Suprapubic skin (tissue), 4 donors: ENCODE results near the gene ENPP7. TPM values are rescaled to one million over a fixed set of nuclear protein-coding genes. Genes with fewer than 3 reads are reported as not detected.

ENCODE experiments used
- DNase-seq, 2 donors: peaks; one replicate each; pipeline ENCODE4 v3.0.0-alpha.2; 2019; ENCODE audit warnings: low spot score in 2 of 2
- H3K27ac ChIP-seq: fragments of 200-600 bp; sonication (generic); one replicate; pipeline ENCODE4 v1.5.1; 2019
- H3K27me3 ChIP-seq: fragments of 200-600 bp; sonication (generic); one replicate; pipeline ENCODE4 v1.5.1; 2019
- H3K36me3 ChIP-seq: fragments of 200-600 bp; sonication (generic); one replicate; pipeline ENCODE4 v1.5.1; 2019
- H3K4me1 ChIP-seq: fragments of 200-600 bp; sonication (generic); one replicate; pipeline ENCODE4 v1.5.1; 2019
- H3K4me3 ChIP-seq: fragments of 200-600 bp; sonication (generic); one replicate; pipeline ENCODE4 v1.5.1; 2019; ENCODE audit warnings: mild to moderate bottlenecking
- H3K9me3 ChIP-seq: fragments of 200-600 bp; sonication (generic); one replicate; pipeline ENCODE4 v1.5.1; 2019
- EP300 ChIP-seq: sonication (generic); formaldehyde crosslinking; IDR thresholded peaks from one replicate; pipeline ENCODE4 v1.6.1; 2017; ENCODE audit warnings: antibody characterized with exemption
- POLR2A ChIP-seq, 2 donors: fragments of 450-650 bp; IDR thresholded peaks; one replicate each; pipeline ENCODE4 v1.6.1; 2017; ENCODE audit warnings: antibody characterized with exemption in 2 of 2, mild to moderate bottlenecking in 2 of 2, moderate library complexity in 2 of 2
- POLR2AphosphoS5 ChIP-seq, 3 donors: sonication (generic); formaldehyde crosslinking; IDR thresholded peaks; one replicate each; pipeline ENCODE4 v1.6.1; 2017; ENCODE audit warnings: antibody characterized with exemption in 3 of 3
- WGBS: methylation state at CpG from one replicate; pipeline ENCODE4 v1.1.5; 2018; 5-methylcytosine and 5-hydroxymethylcytosine counted together
- total RNA-seq, 4 donors: library from RNA; depleted of rRNA; stranded (reverse); fragments of >200 nt; gene quantifications; one replicate each; pipeline ENCODE4 v1.1.0, GENCODE V29; 2016
- TF ChIP-seq, protein P1 (sequence below), 2 donors: fragments of 200-600 bp in 1 of 2; fragments of 450-650 bp in 1 of 2; sonication (generic) in 1 of 2; IDR thresholded peaks; one replicate each; pipeline ENCODE4 v1.5.1; 2016 to 2019; ENCODE audit warnings: antibody characterized with exemption in 2 of 2, mild to moderate bottlenecking in 1 of 2, moderate library complexity in 1 of 2

ENPP7 gene, protein sequence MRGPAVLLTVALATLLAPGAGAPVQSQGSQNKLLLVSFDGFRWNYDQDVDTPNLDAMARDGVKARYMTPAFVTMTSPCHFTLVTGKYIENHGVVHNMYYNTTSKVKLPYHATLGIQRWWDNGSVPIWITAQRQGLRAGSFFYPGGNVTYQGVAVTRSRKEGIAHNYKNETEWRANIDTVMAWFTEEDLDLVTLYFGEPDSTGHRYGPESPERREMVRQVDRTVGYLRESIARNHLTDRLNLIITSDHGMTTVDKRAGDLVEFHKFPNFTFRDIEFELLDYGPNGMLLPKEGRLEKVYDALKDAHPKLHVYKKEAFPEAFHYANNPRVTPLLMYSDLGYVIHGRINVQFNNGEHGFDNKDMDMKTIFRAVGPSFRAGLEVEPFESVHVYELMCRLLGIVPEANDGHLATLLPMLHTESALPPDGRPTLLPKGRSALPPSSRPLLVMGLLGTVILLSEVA
- total RNA-seq, result not detected

DNA sequence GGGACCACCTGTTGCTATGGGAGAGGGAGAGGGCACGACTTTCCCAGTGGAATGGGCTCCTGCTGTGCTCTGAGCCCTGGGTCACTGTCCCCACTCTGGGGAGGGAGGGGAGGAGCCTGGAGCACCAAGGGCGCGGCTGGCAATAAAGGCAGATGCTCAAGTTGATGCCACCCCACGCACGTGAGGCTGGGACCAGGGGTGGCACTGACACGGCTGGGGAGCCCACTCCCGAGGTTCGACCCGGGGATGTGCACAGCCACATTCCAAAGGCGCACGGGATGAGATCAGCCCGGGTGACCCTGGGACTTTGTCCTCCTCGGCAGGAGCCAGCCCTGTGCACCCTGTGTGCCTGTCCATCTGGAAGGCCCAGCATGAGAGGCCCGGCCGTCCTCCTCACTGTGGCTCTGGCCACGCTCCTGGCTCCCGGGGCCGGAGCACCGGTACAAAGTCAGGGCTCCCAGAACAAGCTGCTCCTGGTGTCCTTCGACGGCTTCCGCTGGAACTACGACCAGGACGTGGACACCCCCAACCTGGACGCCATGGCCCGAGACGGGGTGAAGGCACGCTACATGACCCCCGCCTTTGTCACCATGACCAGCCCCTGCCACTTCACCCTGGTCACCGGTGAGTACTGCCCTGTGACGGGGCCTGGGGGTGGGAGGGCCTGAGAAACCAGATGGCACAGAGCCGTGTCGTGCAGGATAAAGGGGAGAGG, at the start of gene ENPP7:
ENPP7 (plus strand) TSS at position 175 of the 715 bp plus-strand sequence; CDS start at position 372, 197 bp downstream.
- H3K36me3 ChIP-seq, result no peaks in the 10 kb centered on the region
- no peaks in the 10 kb centered on the region for H3K27me3 ChIP-seq
- DNase-seq, result no peak
- H3K4me3 ChIP-seq, result no peak within 1 kb of the TSS
- WGBS, result 90% methylated on average over 14 of the region's 33 CpGs
- H3K4me1 ChIP-seq, result peaks cover 4% of the 10 kb centered on the region
- no peaks in the 10 kb centered on the region for H3K9me3 ChIP-seq
- H3K27ac ChIP-seq, result no peak within 1 kb of the TSS
- TF ChIP-seq, protein P1, sequence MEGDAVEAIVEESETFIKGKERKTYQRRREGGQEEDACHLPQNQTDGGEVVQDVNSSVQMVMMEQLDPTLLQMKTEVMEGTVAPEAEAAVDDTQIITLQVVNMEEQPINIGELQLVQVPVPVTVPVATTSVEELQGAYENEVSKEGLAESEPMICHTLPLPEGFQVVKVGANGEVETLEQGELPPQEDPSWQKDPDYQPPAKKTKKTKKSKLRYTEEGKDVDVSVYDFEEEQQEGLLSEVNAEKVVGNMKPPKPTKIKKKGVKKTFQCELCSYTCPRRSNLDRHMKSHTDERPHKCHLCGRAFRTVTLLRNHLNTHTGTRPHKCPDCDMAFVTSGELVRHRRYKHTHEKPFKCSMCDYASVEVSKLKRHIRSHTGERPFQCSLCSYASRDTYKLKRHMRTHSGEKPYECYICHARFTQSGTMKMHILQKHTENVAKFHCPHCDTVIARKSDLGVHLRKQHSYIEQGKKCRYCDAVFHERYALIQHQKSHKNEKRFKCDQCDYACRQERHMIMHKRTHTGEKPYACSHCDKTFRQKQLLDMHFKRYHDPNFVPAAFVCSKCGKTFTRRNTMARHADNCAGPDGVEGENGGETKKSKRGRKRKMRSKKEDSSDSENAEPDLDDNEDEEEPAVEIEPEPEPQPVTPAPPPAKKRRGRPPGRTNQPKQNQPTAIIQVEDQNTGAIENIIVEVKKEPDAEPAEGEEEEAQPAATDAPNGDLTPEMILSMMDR (IDR thresholded peaks at IDR 0.05), result no peak
- no peak for TF ChIP-seq EP300
- TF ChIP-seq POLR2AphosphoS5 (IDR thresholded peaks at IDR 0.05), result no peak
- TF ChIP-seq POLR2A (IDR thresholded peaks at IDR 0.05), result no peak

DNA sequence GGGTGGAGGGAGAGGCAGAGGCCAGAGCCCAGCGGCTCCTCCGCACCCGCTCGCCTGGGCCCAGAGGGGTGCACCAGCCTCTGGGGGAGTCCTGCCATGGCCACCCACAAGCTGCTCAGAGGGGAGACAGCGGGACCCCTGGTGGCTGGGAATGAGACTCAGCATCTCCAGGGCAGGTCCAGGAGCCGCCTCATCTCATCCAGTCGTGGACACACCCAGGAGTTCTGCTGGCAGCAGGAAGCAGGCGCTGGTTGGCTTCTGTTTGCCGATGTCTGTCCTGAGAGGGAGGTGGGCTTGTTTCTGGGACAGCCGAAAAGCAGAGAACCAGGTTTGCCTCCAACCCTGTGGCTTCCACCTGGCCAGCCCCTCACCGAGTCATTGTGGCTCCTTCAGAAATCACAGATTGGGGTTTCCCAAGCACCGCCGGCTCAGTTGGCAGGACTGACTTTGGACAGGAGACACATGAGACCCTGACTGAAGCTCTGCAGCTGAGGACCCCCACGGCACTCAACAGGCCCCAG, 49.6 kb upstream of the ENPP7 start:
- Histone ChIP-seq H3K27ac (no peak overlapping the region), H3K4me1 (no peaks in the 10 kb centered on the region), H3K27me3 (peaks cover 55% of the 10 kb centered on the region), H3K36me3 (no peaks in the 10 kb centered on the region), H3K4me3 (no peak overlapping the region), H3K9me3 (no peaks in the 10 kb centered on the region)
- 77% methylated on average over 3 of the region's 14 CpGs for whole genome bisulfite sequencing
- TF ChIP-seq, protein P1 (IDR thresholded peaks at IDR 0.05), result no peak
- TF ChIP-seq POLR2A (IDR thresholded peaks at IDR 0.05), result no peak
- no peak for TF ChIP-seq POLR2AphosphoS5 (IDR thresholded peaks at IDR 0.05)
- no peak for TF ChIP-seq EP300
- no peak for DNase-seq

DNA sequence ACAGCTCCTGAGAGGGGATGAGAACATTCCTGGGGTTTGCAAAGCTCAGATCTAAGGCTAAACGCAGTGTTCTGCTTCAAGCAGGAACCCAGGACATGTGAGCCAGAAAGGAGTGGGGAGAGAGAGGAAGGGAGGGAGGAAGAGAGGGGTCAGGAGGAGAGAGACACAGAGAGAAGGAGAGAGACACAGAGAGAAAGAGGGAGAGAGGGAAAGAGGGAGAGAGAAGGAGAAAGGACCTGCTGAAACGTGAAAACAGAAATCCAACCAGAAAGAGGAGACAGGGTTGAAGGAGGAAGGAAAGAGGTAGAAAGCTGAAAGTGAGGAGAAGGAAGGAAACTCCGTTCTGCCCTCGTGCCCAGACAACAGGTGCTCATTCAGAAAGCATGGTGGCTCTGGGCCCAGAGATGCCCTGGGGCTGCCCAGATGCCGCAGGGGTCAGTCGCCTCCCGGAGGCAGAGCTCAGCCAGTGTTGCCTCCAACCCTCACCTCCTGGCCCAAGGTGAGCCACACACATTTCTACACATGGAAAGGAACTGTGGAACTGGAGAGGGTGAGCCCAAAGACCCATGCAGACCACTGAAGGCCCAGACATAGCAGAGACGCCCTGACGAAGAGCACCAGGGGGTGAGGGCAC, 49.0 kb upstream of the ENPP7 start:
- TF ChIP-seq EP300 (no peak), POLR2AphosphoS5 (IDR thresholded peaks at IDR 0.05) (no peak), POLR2A (IDR thresholded peaks at IDR 0.05) (no peak)
- TF ChIP-seq, protein P1 (IDR thresholded peaks at IDR 0.05), result no peak
- Histone ChIP-seq H3K27me3 (peaks cover 55% of the 10 kb centered on the region), H3K4me3 (no peak overlapping the region), H3K4me1 (no peaks in the 10 kb centered on the region), H3K9me3 (no peaks in the 10 kb centered on the region), H3K27ac (no peak overlapping the region), H3K36me3 (no peaks in the 10 kb centered on the region)
- 66% methylated on average over 9 of the region's 9 CpGs for WGBS
- no peak for DNase-seq

DNA sequence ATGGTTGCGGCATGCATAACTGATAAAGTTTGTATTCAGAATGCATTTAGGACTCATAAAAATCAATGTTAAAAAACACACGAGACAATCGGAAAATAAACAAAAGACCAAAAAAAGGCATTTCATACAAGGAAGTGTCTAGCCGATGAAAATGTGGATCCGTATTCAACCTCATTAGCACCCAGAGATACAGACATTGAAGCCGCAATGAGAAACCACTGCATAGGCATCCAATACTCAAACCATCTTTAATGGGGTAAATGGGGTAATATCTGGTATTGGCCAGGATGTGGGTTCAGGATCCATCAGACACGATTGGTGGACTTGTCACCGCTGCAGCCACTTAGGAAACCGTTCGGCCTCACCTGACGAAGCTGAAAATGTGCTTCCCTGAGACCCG, 47.4 kb upstream of the ENPP7 start:
- Histone ChIP-seq H3K4me3 (no peak overlapping the region), H3K9me3 (no peaks in the 10 kb centered on the region), H3K27ac (no peak overlapping the region), H3K4me1 (no peaks in the 10 kb centered on the region), H3K36me3 (no peaks in the 10 kb centered on the region), H3K27me3 (peaks cover 51% of the 10 kb centered on the region)
- TF ChIP-seq POLR2AphosphoS5 (IDR thresholded peaks at IDR 0.05) (no peak), EP300 (no peak), POLR2A (IDR thresholded peaks at IDR 0.05) (no peak)
- TF ChIP-seq, protein P1 (IDR thresholded peaks at IDR 0.05), result no peak
- WGBS, result 90% methylated on average over 12 of the region's 12 CpGs
- DNase-seq, result no peak
